ENCODE results near the gene SH3GL3. TPM values are rescaled to one million over a fixed set of nuclear protein-coding genes. Genes with fewer than 3 reads are reported as not detected.
A peak's percentile ranks its signal among the peaks of the same experiment; 100 is the strongest.

The SH3GL3 gene
- polyA plus RNA-seq, 2 of the 4 experiments (the other 2 are of a cell fraction) = 0.19 to 0.21 TPM

DNA sequence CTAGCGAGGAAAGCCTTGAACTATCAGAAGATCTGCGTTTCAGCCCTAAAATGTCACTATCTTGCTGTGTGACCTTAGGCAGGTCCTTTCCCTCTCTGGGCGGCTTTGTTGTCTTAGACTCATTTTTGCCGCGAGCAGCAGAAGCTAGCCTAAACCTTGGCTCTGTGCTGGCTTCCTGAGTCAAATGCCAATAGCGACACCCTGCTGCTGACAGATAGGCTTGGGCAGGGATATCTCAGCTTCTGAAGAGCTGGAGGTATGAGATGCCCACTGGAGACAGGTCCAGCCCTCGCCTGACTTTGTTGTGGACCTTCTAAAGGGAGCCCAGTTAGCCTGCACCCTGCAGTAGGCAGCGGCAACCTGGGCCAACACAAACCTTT is 208.1 kb downstream of the SH3GL3 start:
- CTCF ChIA-PET = no interaction called here
- H3K4me2 ChIP-seq = no peak overlapping the region
- H3K4me1 ChIP-seq = peaks cover 16% of the 10 kb centered on the region; the same call in 2 of the 3 replicates

DNA sequence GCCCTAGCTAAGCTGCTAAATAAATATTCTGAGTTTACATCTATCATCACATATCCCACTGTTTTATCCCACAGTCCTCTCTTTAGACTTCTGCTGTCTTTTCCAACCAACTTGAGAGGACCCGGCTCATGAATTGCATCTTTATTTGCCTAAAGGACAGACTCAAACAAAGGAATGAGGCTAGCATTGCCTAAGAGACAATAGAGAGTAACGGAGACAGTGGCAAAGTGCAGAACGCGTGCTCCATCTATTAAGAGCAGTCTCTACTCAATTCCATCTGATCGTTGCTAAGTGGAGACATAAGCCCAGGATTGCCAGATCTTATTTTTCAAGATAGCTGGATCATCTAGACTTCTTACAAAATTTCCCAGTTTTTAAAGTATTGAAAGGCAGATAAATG is 209.1 kb downstream of the SH3GL3 start:
- DNase-seq (ENCODE audit: low read depth in 1 of 2, low spot score in 1 of 2) (no peak), FAIRE-seq (no peak), ATAC-seq (no peak)
- CTCF ChIA-PET = interaction anchor here (0.7 to 1.4 kb wide), 4 partner anchors 12 to 408 kb away, joined by 3 read pairs; partner anchors contain the start of gene SH3GL3
- Histone ChIP-seq H3K4me3 (no peak overlapping the region), H3K4me1 (peaks cover 16% of the 10 kb centered on the region; the same call in 2 of the 3 replicates), H3K27ac (no peak overlapping the region), H3K4me2 (peak overlapping the region; percentile 49; the same call in 1 of the 3 replicates), H3K9me3 (no peaks in the 10 kb centered on the region)
- POLR2A ChIA-PET = no interaction called here
- TF ChIP-seq TP53 (CRISPR knock-in tag; IDR thresholded peaks at IDR 0.05) (no peak), JUN (IDR thresholded peaks at IDR 0.05) (no peak), ZSCAN20 (CRISPR knock-in tag; IDR thresholded peaks at IDR 0.05) (no peak), SMC3 (IDR thresholded peaks at IDR 0.05) (no peak), CBX2 (IDR thresholded peaks at IDR 0.05; ENCODE audit: borderline replicate concordance, low read depth) (no peak), ZFP36 (IDR thresholded peaks at IDR 0.05; ENCODE audit: borderline replicate concordance, partially characterized antibody) (no peak), NR3C1 (IDR thresholded peaks at IDR 0.05) (no peak), RFX5 (IDR thresholded peaks at IDR 0.05) (no peak), BHLHE40 (IDR thresholded peaks at IDR 0.05; ENCODE audit: low read depth, low read length) (no peak), EHMT2 (IDR thresholded peaks at IDR 0.05; ENCODE audit: low read depth) (no peak), NFE2L2 (conservative IDR thresholded peaks at IDR 0.05; ENCODE audit: low read length) (no peak), NPAS2 (CRISPR knock-in tag; IDR thresholded peaks at IDR 0.05; ENCODE audit: borderline replicate concordance) (no peak), KDM1A (IDR thresholded peaks at IDR 0.05; ENCODE audit: low read depth) (no peak), CEBPB (IDR thresholded peaks at IDR 0.05) (no peak), HDAC2 (IDR thresholded peaks at IDR 0.05) (no peak)
- TF ChIP-seq, protein P1, sequence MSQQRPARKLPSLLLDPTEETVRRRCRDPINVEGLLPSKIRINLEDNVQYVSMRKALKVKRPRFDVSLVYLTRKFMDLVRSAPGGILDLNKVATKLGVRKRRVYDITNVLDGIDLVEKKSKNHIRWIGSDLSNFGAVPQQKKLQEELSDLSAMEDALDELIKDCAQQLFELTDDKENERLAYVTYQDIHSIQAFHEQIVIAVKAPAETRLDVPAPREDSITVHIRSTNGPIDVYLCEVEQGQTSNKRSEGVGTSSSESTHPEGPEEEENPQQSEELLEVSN (IDR thresholded peaks at IDR 0.05; ENCODE audit: borderline replicate concordance, low read depth) = no peak
- TF ChIP-seq, protein P2, sequence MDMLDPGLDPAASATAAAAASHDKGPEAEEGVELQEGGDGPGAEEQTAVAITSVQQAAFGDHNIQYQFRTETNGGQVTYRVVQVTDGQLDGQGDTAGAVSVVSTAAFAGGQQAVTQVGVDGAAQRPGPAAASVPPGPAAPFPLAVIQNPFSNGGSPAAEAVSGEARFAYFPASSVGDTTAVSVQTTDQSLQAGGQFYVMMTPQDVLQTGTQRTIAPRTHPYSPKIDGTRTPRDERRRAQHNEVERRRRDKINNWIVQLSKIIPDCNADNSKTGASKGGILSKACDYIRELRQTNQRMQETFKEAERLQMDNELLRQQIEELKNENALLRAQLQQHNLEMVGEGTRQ (IDR thresholded peaks at IDR 0.05) = no peak
- TF ChIP-seq, protein P3, sequence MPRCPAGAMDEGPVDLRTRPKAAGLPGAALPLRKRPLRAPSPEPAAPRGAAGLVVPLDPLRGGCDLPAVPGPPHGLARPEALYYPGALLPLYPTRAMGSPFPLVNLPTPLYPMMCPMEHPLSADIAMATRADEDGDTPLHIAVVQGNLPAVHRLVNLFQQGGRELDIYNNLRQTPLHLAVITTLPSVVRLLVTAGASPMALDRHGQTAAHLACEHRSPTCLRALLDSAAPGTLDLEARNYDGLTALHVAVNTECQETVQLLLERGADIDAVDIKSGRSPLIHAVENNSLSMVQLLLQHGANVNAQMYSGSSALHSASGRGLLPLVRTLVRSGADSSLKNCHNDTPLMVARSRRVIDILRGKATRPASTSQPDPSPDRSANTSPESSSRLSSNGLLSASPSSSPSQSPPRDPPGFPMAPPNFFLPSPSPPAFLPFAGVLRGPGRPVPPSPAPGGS (IDR thresholded peaks at IDR 0.05) = no peak
- TF ChIP-seq, protein P4, sequence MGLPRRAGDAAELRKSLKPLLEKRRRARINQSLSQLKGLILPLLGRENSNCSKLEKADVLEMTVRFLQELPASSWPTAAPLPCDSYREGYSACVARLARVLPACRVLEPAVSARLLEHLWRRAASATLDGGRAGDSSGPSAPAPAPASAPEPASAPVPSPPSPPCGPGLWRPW (IDR thresholded peaks at IDR 0.05) = no peak
- TF ChIP-seq, protein P5, sequence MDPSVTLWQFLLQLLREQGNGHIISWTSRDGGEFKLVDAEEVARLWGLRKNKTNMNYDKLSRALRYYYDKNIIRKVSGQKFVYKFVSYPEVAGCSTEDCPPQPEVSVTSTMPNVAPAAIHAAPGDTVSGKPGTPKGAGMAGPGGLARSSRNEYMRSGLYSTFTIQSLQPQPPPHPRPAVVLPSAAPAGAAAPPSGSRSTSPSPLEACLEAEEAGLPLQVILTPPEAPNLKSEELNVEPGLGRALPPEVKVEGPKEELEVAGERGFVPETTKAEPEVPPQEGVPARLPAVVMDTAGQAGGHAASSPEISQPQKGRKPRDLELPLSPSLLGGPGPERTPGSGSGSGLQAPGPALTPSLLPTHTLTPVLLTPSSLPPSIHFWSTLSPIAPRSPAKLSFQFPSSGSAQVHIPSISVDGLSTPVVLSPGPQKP (IDR thresholded peaks at IDR 0.05; ENCODE audit: low read depth, low read length) = no peak
- 58% methylated on average over 5 of the region's 5 CpGs for WGBS (ENCODE audit: missing lambda C conversion rate)

More for the DNA sequence above, 208.1 kb downstream of the SH3GL3 start:
- no peak for DNase-seq (ENCODE audit: low read depth in 1 of 2, low spot score in 1 of 2)
- TF ChIP-seq ZFP36 (IDR thresholded peaks at IDR 0.05; ENCODE audit: borderline replicate concordance, partially characterized antibody) = peak; percentile 11
- no peak for TF ChIP-seq POLR2AphosphoS2 (conservative IDR thresholded peaks at IDR 0.05; ENCODE audit: low read length)
- Histone ChIP-seq H3K4me3 (no peak overlapping the region), H3K9me3 (no peaks in the 10 kb centered on the region), H3K27ac (no peak overlapping the region)
- FAIRE-seq = no peak
- POLR2A ChIA-PET = no interaction called here
- no peak for ATAC-seq
- WGBS (ENCODE audit: missing lambda C conversion rate) = 63% methylated on average over 7 of the region's 8 CpGs
